ENCODE data around the gene KIF6.

KIF6 gene

DNA sequence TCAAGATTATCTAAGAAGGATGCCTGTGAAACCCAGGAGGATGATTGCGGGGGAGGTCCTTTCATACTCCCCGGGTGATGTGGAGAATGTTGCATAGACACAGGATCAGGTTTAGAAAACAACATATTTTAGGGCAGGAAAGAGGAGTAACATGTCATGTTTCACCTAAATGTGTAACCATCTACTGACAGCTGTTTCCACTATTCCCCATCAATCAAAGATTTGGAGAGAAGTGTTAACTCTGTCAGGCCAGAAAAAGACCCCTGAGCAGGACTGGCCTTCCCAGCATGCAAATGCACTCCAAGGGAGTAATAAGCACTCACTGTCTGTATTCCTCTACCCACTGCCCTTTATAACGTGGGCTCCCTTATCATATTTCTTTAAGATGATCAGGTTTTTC lies 254.7 kb downstream of the KIF6 start:
- DNase-seq (ENCODE audit: low spot score): no peak
- in situ Hi-C loops (cut with MboI; ENCODE audit: low pct_unique_long_range_greater_than_20kb, low sequenced_read_pairs, unreplicated experiment): no loop called here
- TF ChIP-seq CTCF (IDR thresholded peaks at IDR 0.05; ENCODE audit: extremely low read depth, insufficient read depth, missing control alignments): no peak

DNA sequence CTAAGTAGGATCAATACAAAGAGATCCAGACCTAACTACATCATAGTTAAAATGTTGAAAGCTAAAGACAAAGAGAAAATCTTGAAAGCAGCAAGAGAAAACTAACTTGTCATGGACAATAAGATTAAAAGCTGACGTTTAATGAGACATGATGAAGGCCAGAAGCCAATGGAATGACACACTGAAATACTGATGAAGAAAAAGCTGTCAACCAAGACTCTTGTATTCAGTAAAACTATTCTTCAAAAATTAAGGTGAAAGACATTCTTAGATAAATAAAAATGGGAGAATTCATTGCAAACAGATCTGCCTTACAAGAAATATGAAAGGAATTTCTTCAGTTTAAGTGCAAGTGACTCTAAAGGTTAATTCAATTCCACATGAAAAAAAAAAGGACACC lies 256.8 kb downstream of the KIF6 start:
- no peak for TF ChIP-seq CTCF (IDR thresholded peaks at IDR 0.05; ENCODE audit: extremely low read depth, insufficient read depth, missing control alignments)
- in situ Hi-C loops (cut with MboI; ENCODE audit: low pct_unique_long_range_greater_than_20kb, low sequenced_read_pairs, unreplicated experiment): no loop called here
- DNase-seq (ENCODE audit: low spot score): no peak

DNA sequence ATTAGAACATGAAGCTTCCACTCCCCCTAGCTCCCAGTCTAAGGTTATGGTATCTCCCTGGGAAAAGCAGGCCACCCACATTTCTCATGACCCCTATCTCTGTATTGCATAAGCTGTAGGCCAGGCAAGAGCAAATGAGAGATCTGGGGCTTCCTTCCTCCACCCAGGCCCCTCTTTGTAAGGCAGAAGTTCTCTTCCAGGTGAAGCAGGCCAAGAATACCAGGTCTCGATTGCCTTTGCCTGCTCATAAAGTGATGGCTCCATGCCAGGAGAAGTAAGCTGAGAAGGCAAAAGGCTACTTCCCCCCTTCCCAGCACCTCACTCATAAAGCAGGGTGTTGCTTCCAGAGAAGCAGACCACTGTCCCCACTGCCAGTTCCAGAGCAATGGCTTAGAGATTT lies 258.6 kb downstream of the KIF6 start:
- no peak for DNase-seq (ENCODE audit: low spot score)
- in situ Hi-C loops (cut with MboI; ENCODE audit: low pct_unique_long_range_greater_than_20kb, low sequenced_read_pairs, unreplicated experiment): no loop called here
- no peak for TF ChIP-seq CTCF (IDR thresholded peaks at IDR 0.05; ENCODE audit: extremely low read depth, insufficient read depth, missing control alignments)

DNA sequence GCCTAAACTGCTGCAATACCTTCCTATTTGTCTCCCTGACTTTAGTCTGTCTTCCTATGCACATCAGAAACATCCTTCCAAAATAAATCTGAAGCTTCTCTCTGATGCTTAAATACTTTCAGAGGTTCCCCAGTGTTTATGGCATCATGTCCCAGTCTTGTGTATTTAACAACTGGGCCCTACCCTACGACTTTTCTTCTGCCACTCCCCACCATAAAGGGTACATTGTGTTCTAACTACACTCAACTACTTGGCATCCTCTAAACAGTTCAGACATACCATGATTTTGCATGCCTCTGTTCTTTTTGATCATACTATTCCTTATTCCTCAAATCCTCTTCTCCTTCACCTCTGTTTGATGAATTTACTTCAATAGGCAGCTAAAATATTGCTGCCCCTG lies 259.7 kb downstream of the KIF6 start:
- in situ Hi-C loops (cut with MboI; ENCODE audit: low pct_unique_long_range_greater_than_20kb, low sequenced_read_pairs, unreplicated experiment): no loop called here
- DNase-seq (ENCODE audit: low spot score): no peak
- TF ChIP-seq CTCF (IDR thresholded peaks at IDR 0.05; ENCODE audit: extremely low read depth, insufficient read depth, missing control alignments): no peak

GRCh38 chr6:39464067-39464466 lies 261.1 kb downstream of the KIF6 start:
- no peak for TF ChIP-seq CTCF (IDR thresholded peaks at IDR 0.05; ENCODE audit: extremely low read depth, insufficient read depth, missing control alignments)
- DNase-seq (ENCODE audit: low spot score): no peak
- in situ Hi-C loops (cut with MboI; ENCODE audit: low pct_unique_long_range_greater_than_20kb, low sequenced_read_pairs, unreplicated experiment): no loop called here

DNA sequence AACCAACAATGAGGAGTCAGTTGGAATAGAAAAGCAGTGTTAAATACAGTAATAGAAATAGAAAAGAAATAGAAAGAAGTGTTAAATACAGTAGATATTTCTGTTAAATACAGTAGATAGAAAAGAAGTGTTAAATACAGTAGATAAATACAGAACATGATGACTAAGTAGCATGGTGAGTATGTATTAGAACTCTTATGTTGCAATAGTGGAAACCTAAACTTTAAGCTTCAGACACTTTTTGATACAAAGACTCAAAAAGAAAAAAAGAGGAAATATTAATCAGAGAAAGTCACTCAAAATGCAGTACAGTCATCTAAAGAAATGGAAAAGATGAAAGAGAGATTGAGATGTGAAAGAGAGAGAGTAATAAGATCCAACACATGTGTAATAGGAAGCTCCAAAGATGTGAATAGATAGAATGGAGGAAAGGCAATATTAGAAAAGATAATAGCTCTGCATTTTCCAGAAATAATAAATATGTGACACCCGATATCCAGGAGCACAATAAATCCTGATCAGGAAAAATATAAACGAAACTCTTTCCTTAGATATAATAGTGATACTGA lies 271.2 kb downstream of the KIF6 start:
- in situ Hi-C loops (cut with MboI; ENCODE audit: low pct_unique_long_range_greater_than_20kb, low sequenced_read_pairs, unreplicated experiment): no loop called here
- DNase-seq (ENCODE audit: low spot score): no peak
- TF ChIP-seq CTCF (IDR thresholded peaks at IDR 0.05; ENCODE audit: extremely low read depth, insufficient read depth, missing control alignments): no peak

- no peak for TF ChIP-seq CTCF (IDR thresholded peaks at IDR 0.05; ENCODE audit: extremely low read depth, insufficient read depth, missing control alignments)
- in situ Hi-C loops (cut with MboI; ENCODE audit: low pct_unique_long_range_greater_than_20kb, low sequenced_read_pairs, unreplicated experiment): no loop called here
- no peak for DNase-seq (ENCODE audit: low spot score)
Observed at GRCh38 chr6:39453241-39453640, 272.0 kb downstream of the KIF6 start.
